GM23338 (cell line): ENCODE results near the gene SYNE2. TPM values are rescaled to one million over a fixed set of nuclear protein-coding genes. Genes with fewer than 3 reads are reported as not detected.
"Not testable (repeated sequence)": the region's sequence is repeated elsewhere in the genome, so short reads cannot be mapped to it uniquely, and the experiment has no call there.

Experiments used
- ATAC-seq: fragments of 200-7000 bp; cut with Tn5 transposase; 3 replicates; pipeline ENCODE4 v1.9.1; 2020
- DNase-seq: peaks from one replicate; pipeline ENCODE4 v3.0.0-alpha.2; 2015; ENCODE audit warnings: low spot score
- H2AFZ ChIP-seq: fragments of 200-600 bp; sonication (generic); 2 replicates; pipeline ENCODE4 v1.8.0; 2016; ENCODE audit warnings: antibody characterized with exemption, mild to moderate bottlenecking, moderate library complexity
- H3F3A ChIP-seq: fragments of 200-600 bp; sonication (generic); replicated peaks from 2 replicates; pipeline ENCODE4 v1.8.0; 2017; ENCODE audit warnings: antibody characterized with exemption, mixed run types, low read depth
- H3K27ac ChIP-seq: fragments of 200-600 bp; sonication (generic); 2 replicates; pipeline ENCODE4 v1.6.1; 2016; ENCODE audit warnings: low read depth
- H3K27me3 ChIP-seq: fragments of 200-600 bp; sonication (generic); 2 replicates; pipeline ENCODE4 v1.8.0; 2016; ENCODE audit warnings: mild to moderate bottlenecking, mixed run types, moderate library complexity; ENCODE audit not compliant: insufficient read depth
- H3K36me3 ChIP-seq: fragments of 200-600 bp; sonication (generic); 2 replicates; pipeline ENCODE4 v1.8.0; 2016; ENCODE audit warnings: mild to moderate bottlenecking; ENCODE audit not compliant: insufficient read depth
- H3K4me1 ChIP-seq: fragments of 200-600 bp; sonication (generic); 2 replicates; pipeline ENCODE4 v1.8.0; 2016; ENCODE audit warnings: mild to moderate bottlenecking, moderate library complexity; ENCODE audit not compliant: insufficient read depth
- H3K4me2 ChIP-seq: fragments of 200-600 bp; sonication (generic); 2 replicates; pipeline ENCODE4 v1.7.1; 2017; ENCODE audit warnings: mixed run types
- H3K4me3 ChIP-seq: fragments of 200-600 bp; sonication (generic); 2 replicates; pipeline ENCODE4 v1.6.1; 2016; ENCODE audit warnings: mixed run types
- H3K79me2 ChIP-seq: fragments of 200-600 bp; sonication (generic); replicated peaks from 2 replicates; pipeline ENCODE4 v1.8.0; 2017; ENCODE audit warnings: mild to moderate bottlenecking; ENCODE audit not compliant: insufficient read depth
- H3K9me2 ChIP-seq: fragments of 200-600 bp; sonication (generic); 2 replicates; pipeline ENCODE4 v1.8.0; 2017; ENCODE audit not compliant: insufficient read depth
- H4K20me1 ChIP-seq: fragments of 200-600 bp; sonication (generic); replicated peaks from 2 replicates; pipeline ENCODE4 v1.8.0; 2017; ENCODE audit warnings: mild to moderate bottlenecking; ENCODE audit not compliant: insufficient read depth
- H3K27ac Mint-ChIP-seq: 2 replicates; pipeline ENCODE4 v1.8.0; 2020; ENCODE audit warnings: inconsistent platforms, mild to moderate bottlenecking, moderate library complexity, mixed read lengths
- H3K27me3 Mint-ChIP-seq: 3 replicates; pipeline ENCODE4 v1.8.0; 2022; ENCODE audit warnings: low read depth, mild to moderate bottlenecking, moderate library complexity, mixed read lengths, inconsistent platforms; ENCODE audit not compliant: insufficient read depth, poor library complexity
- H3K36me3 Mint-ChIP-seq: 3 replicates; pipeline ENCODE4 v1.8.0; 2021; ENCODE audit warnings: low read depth, mild to moderate bottlenecking, inconsistent platforms, moderate library complexity, mixed read lengths
- H3K4me1 Mint-ChIP-seq: 3 replicates; pipeline ENCODE4 v1.8.0; 2020; ENCODE audit warnings: mild to moderate bottlenecking, inconsistent platforms, mixed read lengths
- H3K4me3 Mint-ChIP-seq: 3 replicates; pipeline ENCODE4 v1.8.0; 2021; ENCODE audit warnings: moderate library complexity, mild to moderate bottlenecking, inconsistent platforms, mixed read lengths
- H3K9me3 Mint-ChIP-seq: 3 replicates; pipeline ENCODE4 v1.8.0; 2020; ENCODE audit warnings: moderate library complexity, mild to moderate bottlenecking, inconsistent platforms, mixed read lengths
- EZH2phosphoT487 ChIP-seq: fragments of 200-600 bp; sonication (generic); IDR thresholded peaks from one replicate; pipeline ENCODE4 v1.8.1; 2018; ENCODE audit warnings: antibody characterized with exemption; ENCODE audit not compliant: unreplicated experiment
- JUNB ChIP-seq: IDR thresholded peaks from one replicate; pipeline ENCODE4 v1.6.1; 2016; ENCODE audit warnings: antibody characterized with exemption; ENCODE audit not compliant: unreplicated experiment
- NANOG ChIP-seq: IDR thresholded peaks from 2 replicates; pipeline ENCODE4 v1.6.1; 2016; ENCODE audit warnings: antibody characterized with exemption, borderline replicate concordance
- ZNF114 ChIP-seq: fragments of 250-450 bp; sonication (Bioruptor Pico); IDR thresholded peaks from 2 replicates; pipeline ENCODE4 v1.5.0; 2020; ENCODE audit warnings: mild to moderate bottlenecking, moderate library complexity
- ZNF331 ChIP-seq: fragments of 250-450 bp; sonication (Bioruptor Pico); IDR thresholded peaks from 2 replicates; pipeline ENCODE4 v1.5.0; 2020; ENCODE audit warnings: low read depth, mild to moderate bottlenecking, moderate library complexity
- polyA plus RNA-seq: library from polyadenylated mRNA; unstranded; fragments of >200 nt; fragmentation: Nextera tagmentation; extraction: Ambion mirVana; gene quantifications from 2 replicates; pipeline ENCODE4 v1.2.1, GENCODE V29; 2016
- total RNA-seq: library from RNA; depleted of rRNA; stranded (reverse); fragments of >200 nt; shearing (Covaris generic); gene quantifications from 2 replicates; pipeline ENCODE4 v1.2.3, GENCODE V29; 2014
- TF ChIP-seq, protein P1 (sequence below): IDR thresholded peaks from one replicate; pipeline ENCODE4 v1.6.1; 2018; ENCODE audit warnings: antibody characterized with exemption; ENCODE audit not compliant: unreplicated experiment
- TF ChIP-seq, protein P2 (sequence below), 2 experiments: fragments of 200-600 bp in 1 of 2; sonication (generic) in 1 of 2; conservative IDR thresholded peaks; 2 replicates each; pipeline versions ENCODE4 v1.5.1 to v1.6.1; 2016 to 2017; ENCODE audit warnings: antibody characterized with exemption in 2 of 2, low read depth in 2 of 2, mild to moderate bottlenecking in 2 of 2, moderate library complexity in 1 of 2

SYNE2 gene
- total and polyA plus RNA-seq, 2 experiments from 2014 or later = 34.3 to 86.5 TPM

DNA sequence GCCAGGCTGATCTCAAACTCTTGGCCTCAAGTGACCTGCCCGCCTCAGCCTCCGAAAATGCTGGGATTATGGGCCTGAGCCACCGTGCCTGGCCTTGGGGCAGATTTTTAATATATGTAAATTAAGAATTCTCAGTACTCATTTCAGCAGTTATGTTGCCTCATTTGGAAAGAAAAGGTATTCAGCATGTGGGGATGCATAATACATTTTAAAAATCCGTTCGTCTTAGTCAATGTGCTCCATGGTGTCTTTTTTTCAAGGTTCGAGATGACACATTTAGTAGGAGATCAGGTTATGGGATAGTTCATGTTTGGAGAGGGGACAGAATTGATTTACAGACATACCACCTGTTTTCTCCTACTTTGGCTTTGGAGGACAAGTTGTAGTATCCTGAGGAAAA, 10.2 kb downstream of the SYNE2 start (continued):
- TF ChIP-seq, protein P1, sequence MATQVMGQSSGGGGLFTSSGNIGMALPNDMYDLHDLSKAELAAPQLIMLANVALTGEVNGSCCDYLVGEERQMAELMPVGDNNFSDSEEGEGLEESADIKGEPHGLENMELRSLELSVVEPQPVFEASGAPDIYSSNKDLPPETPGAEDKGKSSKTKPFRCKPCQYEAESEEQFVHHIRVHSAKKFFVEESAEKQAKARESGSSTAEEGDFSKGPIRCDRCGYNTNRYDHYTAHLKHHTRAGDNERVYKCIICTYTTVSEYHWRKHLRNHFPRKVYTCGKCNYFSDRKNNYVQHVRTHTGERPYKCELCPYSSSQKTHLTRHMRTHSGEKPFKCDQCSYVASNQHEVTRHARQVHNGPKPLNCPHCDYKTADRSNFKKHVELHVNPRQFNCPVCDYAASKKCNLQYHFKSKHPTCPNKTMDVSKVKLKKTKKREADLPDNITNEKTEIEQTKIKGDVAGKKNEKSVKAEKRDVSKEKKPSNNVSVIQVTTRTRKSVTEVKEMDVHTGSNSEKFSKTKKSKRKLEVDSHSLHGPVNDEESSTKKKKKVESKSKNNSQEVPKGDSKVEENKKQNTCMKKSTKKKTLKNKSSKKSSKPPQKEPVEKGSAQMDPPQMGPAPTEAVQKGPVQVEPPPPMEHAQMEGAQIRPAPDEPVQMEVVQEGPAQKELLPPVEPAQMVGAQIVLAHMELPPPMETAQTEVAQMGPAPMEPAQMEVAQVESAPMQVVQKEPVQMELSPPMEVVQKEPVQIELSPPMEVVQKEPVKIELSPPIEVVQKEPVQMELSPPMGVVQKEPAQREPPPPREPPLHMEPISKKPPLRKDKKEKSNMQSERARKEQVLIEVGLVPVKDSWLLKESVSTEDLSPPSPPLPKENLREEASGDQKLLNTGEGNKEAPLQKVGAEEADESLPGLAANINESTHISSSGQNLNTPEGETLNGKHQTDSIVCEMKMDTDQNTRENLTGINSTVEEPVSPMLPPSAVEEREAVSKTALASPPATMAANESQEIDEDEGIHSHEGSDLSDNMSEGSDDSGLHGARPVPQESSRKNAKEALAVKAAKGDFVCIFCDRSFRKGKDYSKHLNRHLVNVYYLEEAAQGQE = no peak
- no peak for TF ChIP-seq ZNF114 (CRISPR knock-in tag)

DNA sequence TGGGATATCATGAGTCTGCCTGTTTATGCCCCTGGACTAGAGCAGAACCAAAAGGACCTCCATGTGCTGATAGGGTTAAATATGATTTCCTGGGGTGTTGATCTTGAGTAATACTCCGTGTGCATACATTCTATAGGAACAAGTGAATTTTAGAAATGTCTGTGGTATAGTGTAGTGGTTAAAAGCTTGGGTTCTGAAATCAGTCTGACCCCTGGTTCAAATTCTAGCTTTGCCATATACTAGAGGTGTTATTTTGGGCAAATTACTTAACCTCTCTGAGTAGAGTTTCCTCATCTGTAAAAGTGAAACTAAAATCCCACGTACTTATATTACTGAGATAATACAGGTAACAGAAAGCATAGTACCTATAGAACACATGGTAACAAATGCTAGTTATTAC, 12.0 kb downstream of the SYNE2 start:
- H3K27me3 Mint-ChIP-seq, H3K4me2 ChIP-seq: not testable (repeated sequence)
- peak overlapping the region; percentile 44 for H3K27ac Mint-ChIP-seq

DNA sequence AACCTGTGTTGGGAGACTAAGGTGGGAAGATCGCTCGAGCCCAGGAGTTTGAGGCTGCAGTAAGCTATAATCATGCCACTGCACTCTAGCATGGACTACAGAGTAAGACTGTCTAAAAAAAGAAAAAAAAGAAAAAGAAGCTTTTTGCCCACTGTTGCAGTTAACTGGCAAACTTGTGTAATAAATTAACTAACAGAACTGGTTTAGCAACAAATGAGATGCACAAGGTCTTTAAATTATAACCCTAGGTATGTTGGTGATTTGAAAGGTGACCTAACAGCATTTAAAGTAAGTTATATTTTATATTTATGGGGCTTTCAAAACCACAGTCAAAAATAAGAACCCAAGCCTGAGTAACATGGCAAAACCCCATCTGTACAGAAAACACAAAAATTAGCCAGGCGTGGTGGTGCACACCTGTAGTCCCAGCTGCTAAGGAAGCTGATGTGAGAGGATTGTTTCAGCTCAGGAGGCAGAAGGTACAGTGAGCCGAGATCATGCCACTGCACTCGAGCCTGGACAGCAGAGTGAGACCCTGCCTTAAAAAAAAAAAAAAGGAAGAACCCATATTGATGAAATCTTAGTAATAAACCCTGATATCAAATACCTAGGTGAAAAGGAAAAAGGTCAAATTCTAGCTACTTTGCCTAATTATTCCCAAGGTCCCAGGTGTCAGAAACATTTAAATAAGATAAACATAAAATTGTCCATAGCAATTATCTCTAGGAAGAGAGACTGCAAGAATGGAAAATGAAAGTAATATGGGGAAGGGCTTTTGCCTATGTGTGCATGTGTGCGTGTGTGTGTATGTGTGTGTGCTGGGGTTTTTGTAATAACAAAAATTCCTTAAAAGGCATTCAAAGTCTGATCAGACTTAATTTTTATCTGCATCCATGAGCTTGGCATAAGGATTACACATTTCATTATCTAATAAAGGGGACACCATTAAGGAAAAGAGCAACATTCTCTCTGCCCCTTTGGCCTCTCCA, 15.4 kb downstream of the SYNE2 start:
- H4K20me1 ChIP-seq = no peaks in the 10 kb centered on the region
- Mint-ChIP-seq H3K36me3 (0 out of 3 replicates have a peak, but pooled peaks cover 6% of the 10 kb centered on the region), H3K4me1 (peaks cover 23% of the 10 kb centered on the region), H3K27me3 (no peaks in the 10 kb centered on the region), H3K4me3 (no peak overlapping the region), H3K9me3 (no peaks in the 10 kb centered on the region), H3K27ac (no peak overlapping the region; the same call in 1 of the 2 replicates)
- H3K27ac ChIP-seq = no peak overlapping the region
- no peaks in the 10 kb centered on the region for H3K36me3 ChIP-seq
- H2AFZ ChIP-seq = no peak overlapping the region
- H3K4me3 ChIP-seq = no peak overlapping the region
- H3F3A ChIP-seq = no peaks in the 10 kb centered on the region
- no peaks in the 10 kb centered on the region for H3K9me2 ChIP-seq
- DNase-seq (no peak), ATAC-seq (no peak)
- no peaks in the 10 kb centered on the region for H3K27me3 ChIP-seq
- no peak overlapping the region for H3K4me2 ChIP-seq
- peaks cover 63% of the 10 kb centered on the region for H3K79me2 ChIP-seq
- peaks cover 10% of the 10 kb centered on the region; the same call in 1 of the 2 replicates for H3K4me1 ChIP-seq
- no peak for TF ChIP-seq NANOG
- TF ChIP-seq, protein P2, sequence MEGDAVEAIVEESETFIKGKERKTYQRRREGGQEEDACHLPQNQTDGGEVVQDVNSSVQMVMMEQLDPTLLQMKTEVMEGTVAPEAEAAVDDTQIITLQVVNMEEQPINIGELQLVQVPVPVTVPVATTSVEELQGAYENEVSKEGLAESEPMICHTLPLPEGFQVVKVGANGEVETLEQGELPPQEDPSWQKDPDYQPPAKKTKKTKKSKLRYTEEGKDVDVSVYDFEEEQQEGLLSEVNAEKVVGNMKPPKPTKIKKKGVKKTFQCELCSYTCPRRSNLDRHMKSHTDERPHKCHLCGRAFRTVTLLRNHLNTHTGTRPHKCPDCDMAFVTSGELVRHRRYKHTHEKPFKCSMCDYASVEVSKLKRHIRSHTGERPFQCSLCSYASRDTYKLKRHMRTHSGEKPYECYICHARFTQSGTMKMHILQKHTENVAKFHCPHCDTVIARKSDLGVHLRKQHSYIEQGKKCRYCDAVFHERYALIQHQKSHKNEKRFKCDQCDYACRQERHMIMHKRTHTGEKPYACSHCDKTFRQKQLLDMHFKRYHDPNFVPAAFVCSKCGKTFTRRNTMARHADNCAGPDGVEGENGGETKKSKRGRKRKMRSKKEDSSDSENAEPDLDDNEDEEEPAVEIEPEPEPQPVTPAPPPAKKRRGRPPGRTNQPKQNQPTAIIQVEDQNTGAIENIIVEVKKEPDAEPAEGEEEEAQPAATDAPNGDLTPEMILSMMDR (conservative IDR thresholded peaks at IDR 0.05; ENCODE audit: low read depth in 2 of 2) = no peak
- TF ChIP-seq JUNB = no peak
- TF ChIP-seq ZNF114 (CRISPR knock-in tag) = no peak
- no peak for TF ChIP-seq EZH2phosphoT487
- TF ChIP-seq ZNF331 (CRISPR knock-in tag) = no peak
- TF ChIP-seq, protein P1 = no peak

More for the DNA sequence above, 12.0 kb downstream of the SYNE2 start:
- H3F3A ChIP-seq, H2AFZ ChIP-seq, DNase-seq, H3K9me3 Mint-ChIP-seq, ATAC-seq, H3K9me2 ChIP-seq, H3K4me1 ChIP-seq, H3K36me3 ChIP-seq, H3K36me3 Mint-ChIP-seq, H3K4me3 ChIP-seq, H3K27me3 ChIP-seq, H4K20me1 ChIP-seq, H3K4me3 Mint-ChIP-seq: not testable (repeated sequence)
- Histone ChIP-seq H3K79me2 (peaks cover 69% of the 10 kb centered on the region), H3K27ac (0 out of 2 replicates have a peak overlapping the region, but pooled peaks have one; percentile 5)
- peaks cover 28% of the 10 kb centered on the region for H3K4me1 Mint-ChIP-seq
